ENCODE results near the gene USP27X.

Gene USP27X

DNA sequence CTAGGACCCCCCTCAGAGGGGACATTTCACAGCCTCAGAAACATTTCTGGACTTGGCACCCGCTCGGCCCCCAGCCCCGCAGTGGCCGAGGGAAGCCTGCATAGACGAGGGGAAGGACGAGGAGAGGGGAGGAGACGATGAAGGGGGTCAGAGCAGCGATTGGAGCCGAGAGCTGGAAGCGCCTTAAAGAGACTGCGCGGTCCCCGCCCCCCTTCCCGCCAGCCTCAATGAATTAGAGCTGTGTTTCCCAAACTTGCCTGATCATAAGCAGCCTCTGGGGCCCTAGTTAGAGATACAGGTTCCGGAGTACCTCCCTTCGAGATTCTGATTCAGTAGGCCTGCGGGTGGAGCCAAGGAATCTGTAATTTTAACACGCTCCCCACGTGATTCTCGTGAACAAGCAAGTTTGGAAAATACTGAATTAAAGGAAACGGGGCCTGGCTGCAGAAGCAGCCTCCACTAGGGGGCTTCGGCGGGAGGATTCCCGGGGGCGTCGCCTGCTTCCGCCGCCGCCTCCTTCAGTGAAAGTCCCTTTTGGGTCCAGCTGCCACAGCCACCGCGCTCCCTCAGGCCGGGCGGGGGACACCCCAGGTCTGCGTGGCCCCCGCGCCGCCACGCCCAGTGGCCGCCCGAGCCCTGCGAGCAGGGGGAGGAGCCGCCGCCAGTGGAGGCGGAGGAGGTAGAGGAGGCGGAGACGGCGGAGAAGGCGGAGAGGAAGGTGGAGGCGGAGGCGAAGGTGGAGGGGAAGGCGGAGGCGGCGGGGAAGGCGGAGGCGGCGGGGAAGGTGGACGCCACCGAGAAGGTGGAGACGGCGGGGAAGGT, at the start of gene USP27X:
USP27X (plus strand) TSS at position 651 of the 822 bp plus-strand sequence. CDS start 824 bp downstream, outside the sequence.
- DNase-seq = peak; percentile 66

DNA sequence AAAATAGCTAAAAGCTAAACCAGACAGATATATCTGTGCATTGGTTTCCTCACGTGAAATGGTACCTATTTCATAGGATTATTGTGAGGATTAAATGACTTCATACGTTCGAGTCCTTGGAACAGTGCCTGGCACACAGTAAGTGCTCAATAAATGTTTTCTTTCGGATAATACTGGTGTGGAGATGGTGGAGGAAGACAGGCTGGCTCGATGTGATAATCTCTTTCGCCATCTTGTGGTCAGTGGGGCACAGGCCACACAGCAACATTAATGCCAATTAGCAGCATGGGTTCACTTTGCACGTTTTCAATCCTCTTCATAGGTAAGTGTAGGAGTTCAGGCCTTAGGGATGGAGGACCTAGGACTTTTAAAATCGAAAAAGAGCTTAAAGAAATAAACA, 40.9 kb upstream of the USP27X start:
- peak; percentile 3 for DNase-seq

GRCh38 chrX:49840679-49841078, 38.6 kb upstream of the USP27X start:
- peak; percentile 47 for DNase-seq

DNA sequence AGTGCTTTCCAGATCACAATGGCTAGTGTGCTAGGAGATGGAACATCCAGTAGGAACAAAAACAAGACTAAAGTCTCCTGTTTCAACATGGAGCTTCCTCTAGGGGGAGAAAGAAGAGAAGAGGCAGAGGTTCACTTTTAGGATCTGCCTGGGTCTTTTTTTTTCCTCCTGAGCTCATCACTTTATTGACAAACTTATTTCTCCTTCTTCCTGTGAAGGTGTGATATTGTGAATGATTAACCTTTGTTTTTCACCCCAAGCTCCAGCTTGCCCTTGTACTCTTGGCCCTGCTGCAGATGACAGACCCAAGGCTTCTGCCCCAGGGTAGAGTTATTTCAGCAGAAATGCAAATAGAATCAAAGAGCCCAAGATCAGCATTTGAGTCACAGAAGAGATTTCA, 36.7 kb upstream of the USP27X start:
- no peak for DNase-seq

DNA sequence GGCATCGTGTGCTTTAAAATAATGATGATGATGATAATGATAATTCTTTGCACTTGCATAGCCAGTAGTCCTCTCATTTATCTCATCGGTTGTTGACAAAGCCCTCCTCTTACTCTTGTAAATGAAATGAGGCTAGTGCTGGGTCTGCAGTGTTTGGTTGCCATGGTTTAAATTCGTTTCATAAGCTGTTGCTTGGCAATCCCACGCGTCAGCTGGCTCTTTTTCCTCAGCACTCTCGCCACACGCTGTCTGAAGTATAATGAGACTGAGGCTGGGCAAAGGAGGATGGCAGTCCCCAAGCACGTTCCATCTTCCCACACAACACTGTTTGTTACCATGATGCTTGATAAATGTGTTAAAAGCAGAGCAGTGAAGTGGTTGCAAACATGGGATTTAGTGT, 34.7 kb upstream of the USP27X start:
- peak; percentile 65 for DNase-seq

DNA sequence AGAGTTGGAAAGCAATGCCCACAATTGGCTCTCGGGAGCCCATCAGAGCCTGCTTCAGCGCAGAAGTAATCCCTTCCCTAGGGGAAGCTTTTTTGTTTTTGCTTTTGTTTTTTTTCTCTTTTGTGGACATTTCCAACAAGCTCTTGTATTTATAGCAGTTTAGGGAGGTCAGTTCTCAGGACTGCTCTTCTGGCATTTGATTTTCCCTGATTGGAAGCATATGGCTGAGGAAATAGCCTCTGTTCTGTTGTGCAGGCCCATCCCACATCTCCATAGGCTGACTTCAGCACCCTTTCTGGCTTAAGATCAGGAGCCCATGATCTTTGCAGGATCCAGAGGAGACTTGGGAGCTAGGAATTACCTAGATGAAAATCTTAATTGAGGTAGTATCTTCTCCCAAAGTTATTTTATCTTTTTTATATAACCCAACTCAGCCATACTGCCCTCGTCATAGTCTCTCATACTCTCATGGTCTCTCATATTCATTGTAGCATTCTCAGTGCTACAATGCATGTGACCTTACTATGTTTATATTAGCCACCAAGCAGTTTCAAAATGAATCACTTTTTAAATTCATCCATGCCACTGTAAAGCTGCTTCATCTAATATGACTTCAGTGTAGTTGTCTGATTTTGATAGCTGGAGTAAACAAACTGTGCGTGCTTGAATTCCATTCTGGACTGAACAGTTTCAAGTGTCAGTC, 33.4 kb upstream of the USP27X start:
- DNase-seq = no peak

- no peak for DNase-seq
These were observed 32.8 kb upstream of the USP27X start for GRCh38 chrX:49846522-49846921.

DNA sequence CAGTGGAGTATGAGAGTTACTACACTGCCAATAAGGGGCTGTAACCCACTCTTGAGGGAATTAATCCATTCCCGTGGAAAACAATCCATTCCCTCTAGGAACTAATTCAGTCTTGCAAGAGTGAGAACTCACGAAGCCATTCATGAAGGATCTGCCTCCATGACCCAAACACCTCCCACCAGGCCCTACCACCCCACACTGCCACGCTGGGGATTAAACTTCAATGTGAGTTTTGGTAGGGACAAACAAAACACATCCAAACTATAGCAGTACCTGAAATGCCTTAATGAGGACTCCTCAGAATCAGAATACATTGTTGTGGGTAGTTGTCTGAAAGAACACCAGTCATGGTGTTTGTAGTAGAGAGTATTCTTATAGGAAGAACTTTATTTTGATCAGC, 31.0 kb upstream of the USP27X start:
- DNase-seq = no peak

DNA sequence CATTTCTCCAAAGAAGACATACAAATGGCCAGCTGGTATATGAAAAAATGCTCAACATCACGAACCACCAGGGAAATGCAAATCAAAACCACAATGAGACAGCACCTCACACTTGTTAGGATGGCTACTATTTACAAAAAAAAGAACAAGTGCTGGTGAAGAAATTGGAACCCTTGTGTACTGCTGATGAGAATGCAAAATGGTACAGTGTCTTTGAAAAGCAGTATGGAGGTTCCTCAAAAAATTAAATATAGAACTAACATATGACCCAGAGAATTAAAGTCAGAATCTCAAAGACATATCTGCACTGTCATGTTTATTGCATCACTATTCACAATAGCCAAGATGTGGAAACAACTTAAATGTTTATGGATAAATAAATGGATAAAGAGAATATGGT, 29.3 kb upstream of the USP27X start:
- DNase-seq = no peak

DNA sequence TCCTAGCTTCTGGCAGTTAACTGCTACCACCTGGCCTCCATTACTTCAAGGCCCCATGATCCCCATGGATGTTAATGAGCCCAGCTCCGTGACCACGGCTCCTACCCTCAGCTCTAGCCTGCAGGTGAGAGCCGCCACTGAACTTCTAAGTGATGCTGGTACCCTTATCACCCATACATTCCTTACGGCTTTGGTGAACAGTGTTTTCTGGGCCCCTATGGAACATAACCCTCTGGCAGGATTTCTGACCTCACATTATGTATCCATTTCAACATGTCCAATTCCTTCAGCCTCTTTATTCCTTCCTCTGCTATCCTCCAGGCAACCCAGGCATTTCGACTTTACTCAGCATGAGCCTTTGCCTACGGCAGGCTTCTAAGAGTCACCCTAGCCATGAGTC, 25.6 kb upstream of the USP27X start:
- no peak for DNase-seq

GRCh38 chrX:49856819-49857218, 22.5 kb upstream of the USP27X start:
- DNase-seq = no peak

DNA sequence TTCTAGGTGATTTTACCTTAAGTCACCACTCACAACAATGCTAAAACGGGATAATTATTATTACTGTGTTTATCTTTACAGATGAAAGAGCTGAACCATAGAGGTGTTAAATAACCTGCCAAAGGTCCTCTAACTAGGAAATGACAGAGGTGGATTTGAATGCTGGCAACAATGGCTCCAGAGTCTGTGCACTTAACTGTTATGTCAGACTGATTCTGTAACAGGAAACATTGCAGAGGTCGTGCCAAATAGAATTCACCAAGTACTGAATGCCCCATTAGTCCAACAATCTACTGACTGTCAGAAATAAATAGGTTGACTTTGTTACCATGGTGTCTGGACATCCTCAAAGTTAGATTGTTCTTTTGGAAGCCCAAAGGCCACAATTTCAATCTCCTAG, 20.9 kb upstream of the USP27X start:
- no peak for DNase-seq

- no peak for DNase-seq
These were observed 19.8 kb upstream of the USP27X start for GRCh38 chrX:49859491-49859890.

GRCh38 chrX:49860867-49861535, 18.3 kb upstream of the USP27X start:
- DNase-seq = no peak

GRCh38 chrX:49862093-49862492, 17.2 kb upstream of the USP27X start:
- no peak for DNase-seq

GRCh38 chrX:49868739-49869138, 10.5 kb upstream of the USP27X start:
- no peak for DNase-seq

DNA sequence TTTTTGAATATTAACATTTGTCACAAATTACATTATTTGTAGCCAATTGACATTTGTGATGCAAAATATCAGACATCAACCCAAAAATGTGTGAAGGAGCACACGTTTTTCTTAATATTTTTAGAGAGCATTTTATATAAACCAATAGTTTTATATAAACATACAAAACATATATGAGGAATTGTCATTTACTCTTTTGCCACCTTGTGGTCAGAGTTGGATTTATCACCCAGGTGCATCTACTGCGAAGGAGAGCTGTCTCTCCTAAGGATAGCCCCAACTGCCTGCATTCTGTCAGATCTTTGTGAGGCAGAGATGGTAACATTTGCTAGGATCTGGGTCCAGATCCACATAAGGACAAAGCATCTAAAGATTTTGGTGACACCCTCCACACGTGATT, 2.5 kb upstream of the USP27X start:
- DNase-seq = no peak

DNA sequence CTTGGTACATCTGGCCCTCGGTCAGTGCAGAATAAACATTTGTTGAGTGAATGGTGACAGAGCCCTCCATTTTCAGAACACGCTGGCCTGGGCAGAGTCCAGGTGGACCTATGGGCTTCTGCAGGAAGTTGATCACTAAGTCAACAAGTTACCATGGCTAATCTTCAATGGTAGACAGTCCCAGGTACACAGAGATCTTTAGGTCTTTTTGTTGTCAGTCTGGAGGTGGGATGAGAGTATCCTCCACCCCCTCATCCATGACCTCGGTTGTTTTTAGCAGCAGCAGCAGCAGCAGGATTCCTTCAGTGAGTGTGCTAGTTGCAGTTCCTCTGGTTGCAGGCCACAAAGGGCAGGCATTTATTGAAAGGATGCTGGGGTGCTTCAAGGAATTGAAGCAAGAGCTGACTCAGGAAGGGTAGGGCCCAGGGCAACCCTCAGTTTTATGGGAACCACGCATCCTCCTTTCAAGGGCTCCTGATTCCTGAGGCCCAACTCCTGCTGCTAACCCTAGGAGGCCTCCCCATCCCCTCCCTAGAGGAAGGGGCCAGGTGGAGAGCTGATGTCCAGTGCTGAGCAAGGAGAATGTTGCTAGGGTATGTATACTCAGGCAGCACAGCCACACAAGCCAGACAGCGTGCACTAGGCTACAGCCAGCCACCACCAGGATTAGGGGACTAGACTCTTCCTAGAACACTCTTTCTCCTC, 1.7 kb upstream of the USP27X start:
- DNase-seq = no peak

DNA sequence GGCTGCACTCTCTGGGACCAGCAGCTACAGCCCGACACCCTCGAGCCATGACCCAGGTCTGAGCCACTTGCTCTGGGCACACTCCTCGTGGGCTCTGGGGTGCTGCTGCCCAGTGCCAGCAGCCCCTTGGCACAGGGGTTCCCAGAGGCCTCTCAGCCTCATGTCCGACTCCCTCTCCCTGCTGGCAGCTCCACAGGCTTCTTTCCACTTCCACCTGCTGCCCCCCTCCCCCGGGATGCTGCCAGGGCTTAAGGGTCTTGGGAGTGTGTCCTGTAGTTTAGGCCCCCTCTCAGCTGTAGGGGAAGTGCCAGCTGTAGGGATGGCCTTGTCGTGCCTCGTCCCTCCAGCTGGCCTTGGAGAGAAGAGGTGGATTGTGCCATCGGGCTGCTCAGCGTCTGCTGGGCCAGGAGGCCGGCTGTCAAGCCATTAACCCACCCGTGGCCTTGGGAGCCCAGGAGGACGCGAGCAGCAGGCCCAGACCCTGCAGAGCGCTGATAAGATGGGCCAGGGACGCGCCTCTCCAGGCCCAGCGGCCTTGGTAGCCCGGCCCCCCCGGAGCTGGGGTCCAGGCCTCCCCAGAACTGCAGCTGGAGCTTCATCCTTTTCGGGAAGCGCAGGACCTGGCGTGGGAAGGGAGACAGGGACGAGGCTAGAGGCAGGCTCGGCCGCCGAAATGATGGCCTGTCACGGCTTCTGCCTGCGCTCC, 1.0 kb upstream of the USP27X start:
- no peak for DNase-seq

DNA sequence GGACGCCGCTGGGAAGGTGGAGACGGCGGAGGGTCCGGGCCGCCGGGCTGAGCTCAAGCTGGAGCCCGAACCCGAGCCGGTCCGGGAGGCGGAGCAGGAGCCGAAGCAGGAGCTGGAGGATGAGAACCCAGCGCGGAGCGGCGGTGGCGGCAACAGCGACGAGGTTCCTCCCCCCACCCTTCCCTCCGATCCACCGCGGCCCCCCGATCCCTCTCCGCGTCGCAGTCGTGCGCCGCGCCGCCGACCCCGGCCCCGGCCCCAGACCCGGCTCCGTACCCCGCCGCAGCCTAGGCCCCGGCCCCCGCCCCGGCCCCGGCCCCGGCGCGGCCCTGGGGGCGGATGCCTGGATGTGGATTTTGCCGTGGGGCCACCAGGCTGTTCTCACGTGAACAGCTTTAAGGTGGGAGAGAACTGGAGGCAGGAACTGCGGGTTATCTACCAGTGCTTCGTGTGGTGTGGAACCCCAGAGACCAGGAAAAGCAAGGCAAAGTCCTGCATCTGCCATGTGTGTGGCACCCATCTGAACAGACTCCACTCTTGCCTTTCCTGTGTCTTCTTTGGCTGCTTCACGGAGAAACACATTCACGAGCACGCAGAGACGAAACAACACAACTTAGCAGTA, 483 bp downstream of the USP27X start:
- DNase-seq = no peak

DNA sequence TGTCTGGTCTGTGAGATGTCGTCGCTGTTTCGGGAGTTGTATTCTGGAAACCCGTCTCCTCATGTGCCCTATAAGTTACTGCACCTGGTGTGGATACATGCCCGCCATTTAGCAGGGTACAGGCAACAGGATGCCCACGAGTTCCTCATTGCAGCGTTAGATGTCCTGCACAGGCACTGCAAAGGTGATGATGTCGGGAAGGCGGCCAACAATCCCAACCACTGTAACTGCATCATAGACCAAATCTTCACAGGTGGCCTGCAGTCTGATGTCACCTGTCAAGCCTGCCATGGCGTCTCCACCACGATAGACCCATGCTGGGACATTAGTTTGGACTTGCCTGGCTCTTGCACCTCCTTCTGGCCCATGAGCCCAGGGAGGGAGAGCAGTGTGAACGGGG, 1.4 kb downstream of the USP27X start:
- no peak for DNase-seq

DNA sequence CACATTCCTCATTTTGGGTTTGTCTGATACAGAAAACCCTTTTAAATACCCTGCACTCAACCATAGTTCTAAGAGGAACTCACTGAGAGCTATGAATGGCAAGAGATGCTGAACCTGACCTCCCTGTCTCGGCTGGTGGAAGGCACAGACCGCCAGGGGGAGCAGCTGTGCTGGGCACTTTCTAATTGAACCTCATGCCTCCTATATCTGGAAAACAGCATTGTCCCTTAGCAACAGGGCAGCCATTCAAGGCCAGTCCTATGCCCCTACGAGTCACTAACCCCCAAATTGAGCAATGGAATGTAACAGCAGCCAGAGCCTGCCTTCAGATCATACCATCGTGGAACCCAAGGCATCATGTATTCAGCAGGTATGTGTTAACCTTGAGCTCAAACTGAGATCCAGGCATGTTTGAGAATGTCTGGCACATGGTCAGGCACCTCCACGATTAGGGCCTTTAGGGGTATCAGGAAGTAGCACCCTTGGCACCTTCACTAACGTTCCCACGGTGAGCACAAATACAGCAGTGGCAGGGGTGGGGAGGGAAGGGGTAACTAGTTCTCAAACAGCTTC, 5.1 kb downstream of the USP27X start:
- no peak for DNase-seq

All from DMS79 treated with DMSO at 0.1 percent for 48 hours (cell line).